IMR-90 (cell line): Measurements from ENCODE around the gene MTURN. TPM values are rescaled to one million over a fixed set of nuclear protein-coding genes. Genes with fewer than 3 reads are reported as not detected.

Experiments used
- ATAC-seq: fragments of 200-7000 bp; cut with Tn5 transposase; 2 replicates; pipeline ENCODE4 v1.9.1; 2020; ENCODE audit warnings: low read depth, mild to moderate bottlenecking, moderate library complexity
- BruUV-seq: library from RNA; stranded (reverse); fragments of 400-500 nt; replicated peaks from 2 replicates; lab custom pipeline; 2021; lab: Mats Ljungman, UMichigan
- CTCF ChIA-PET: fragments of 300-600 bp; formaldehyde crosslinking; extraction: SDS; loops from one replicate; lab custom pipeline; 2021; ENCODE audit warnings: antibody characterized with exemption; lab: Yijun Ruan, JAX
- POLR2A ChIA-PET: fragments of 300-600 bp; sonication (Branson Sonifier 250); formaldehyde crosslinking; loops from one replicate; lab custom pipeline; 2022; ENCODE audit warnings: antibody characterized with exemption; ENCODE audit not compliant: unreplicated experiment; lab: Charles Lee
- DNase-seq: peaks from one replicate; pipeline ENCODE4 v3.0.0; 2013
- H2AFZ ChIP-seq: replicated peaks from 2 replicates; pipeline ENCODE3; 2013; ENCODE audit warnings: low read length, mild to moderate bottlenecking; ENCODE audit not compliant: poor library complexity
- H2AK5ac ChIP-seq: 2 replicates; pipeline ENCODE4 v1.6.1; 2013; ENCODE audit warnings: low read depth, low read length, inconsistent platforms
- H2AK9ac ChIP-seq: replicated peaks from 2 replicates; pipeline ENCODE3; 2013; ENCODE audit warnings: mild to moderate bottlenecking, low read depth, low read length, moderate library complexity; ENCODE audit not compliant: poor library complexity
- H2BK120ac ChIP-seq: 2 replicates; pipeline ENCODE4 v1.6.1; 2013; ENCODE audit warnings: low read depth, low read length, inconsistent platforms
- H2BK15ac ChIP-seq: 3 replicates; pipeline ENCODE4 v1.6.1; 2013; ENCODE audit warnings: low read depth, low read length, inconsistent platforms
- H2BK20ac ChIP-seq: 2 replicates; pipeline ENCODE4 v1.6.1; 2013; ENCODE audit warnings: low read depth, mild to moderate bottlenecking, inconsistent platforms, low read length, moderate library complexity
- H2BK5ac ChIP-seq: 2 replicates; pipeline ENCODE4 v1.6.1; 2013; ENCODE audit warnings: mild to moderate bottlenecking, low read depth, low read length, inconsistent platforms; ENCODE audit not compliant: poor library complexity, severe bottlenecking
- H3K14ac ChIP-seq: replicated peaks from 2 replicates; pipeline ENCODE4 v1.6.1; 2013; ENCODE audit warnings: low read depth, low read length, inconsistent platforms
- H3K18ac ChIP-seq: 2 replicates; pipeline ENCODE4 v1.6.1; 2013; ENCODE audit warnings: low read depth, low read length, control low read depth
- H3K23ac ChIP-seq: 2 replicates; pipeline ENCODE4 v1.6.1; 2013; ENCODE audit warnings: low read depth, low read length, inconsistent platforms
- H3K27ac ChIP-seq: 2 replicates; pipeline ENCODE4 v1.5.1; 2013; ENCODE audit warnings: mild to moderate bottlenecking, control low read depth, low read length; ENCODE audit not compliant: insufficient read depth
- H3K27me3 ChIP-seq: 2 replicates; pipeline ENCODE4 v1.6.1; 2013; ENCODE audit warnings: low read length; ENCODE audit not compliant: control insufficient read depth, insufficient read depth
- H3K36me3 ChIP-seq: 2 replicates; pipeline ENCODE4 v1.6.1; 2013; ENCODE audit warnings: low read length, mixed read lengths; ENCODE audit not compliant: control insufficient read depth, insufficient read depth
- H3K4ac ChIP-seq: 2 replicates; pipeline ENCODE4 v1.6.1; 2013; ENCODE audit warnings: low read depth, low read length, inconsistent platforms
- H3K4me1 ChIP-seq: 2 replicates; pipeline ENCODE4 v1.6.1; 2013; ENCODE audit warnings: low read length, mixed read lengths; ENCODE audit not compliant: control insufficient read depth, insufficient read depth
- H3K4me2 ChIP-seq: 2 replicates; pipeline ENCODE4 v1.6.1; 2013; ENCODE audit warnings: low read depth, mild to moderate bottlenecking, control low read depth, low read length, moderate library complexity
- H3K4me3 ChIP-seq: 2 replicates; pipeline ENCODE4 v1.5.1; 2013; ENCODE audit warnings: low read depth, mild to moderate bottlenecking, control low read depth, low read length, moderate library complexity; ENCODE audit not compliant: insufficient read depth
- H3K56ac ChIP-seq: 2 replicates; pipeline ENCODE4 v1.6.1; 2013; ENCODE audit warnings: low read length, inconsistent platforms; ENCODE audit not compliant: insufficient read depth; ENCODE audit errors: extremely low read depth
- H3K79me1 ChIP-seq, 2 experiments: 2 replicates each; pipeline ENCODE4 v1.6.1; 2013; ENCODE audit warnings: low read length in 2 of 2, inconsistent platforms in 1 of 2, low read depth in 1 of 2
- H3K9ac ChIP-seq: 2 replicates; pipeline ENCODE4 v1.6.1; 2013; ENCODE audit warnings: low read depth, low read length, control low read depth
- H3K9me1 ChIP-seq: 2 replicates; pipeline ENCODE4 v1.6.1; 2013; ENCODE audit warnings: low read length, inconsistent platforms; ENCODE audit not compliant: insufficient read depth
- H3K9me3 ChIP-seq: 2 replicates; pipeline ENCODE4 v1.6.1; 2013; ENCODE audit warnings: low read length; ENCODE audit not compliant: control insufficient read depth, insufficient read depth
- H4K20me1 ChIP-seq: 2 replicates; pipeline ENCODE4 v1.6.1; 2013; ENCODE audit warnings: low read length, inconsistent platforms; ENCODE audit not compliant: insufficient read depth
- H4K5ac ChIP-seq: 2 replicates; pipeline ENCODE4 v1.6.1; 2013; ENCODE audit warnings: mild to moderate bottlenecking, low read depth, low read length, control low read depth
- H4K8ac ChIP-seq, 2 experiments: 2 replicates each; pipeline ENCODE4 v1.6.1; 2013; ENCODE audit warnings: low read depth in 2 of 2, low read length in 2 of 2, control low read depth in 1 of 2, inconsistent platforms in 1 of 2
- H4K91ac ChIP-seq: 2 replicates; pipeline ENCODE4 v1.6.1; 2013; ENCODE audit warnings: low read depth, low read length, inconsistent platforms; ENCODE audit not compliant: insufficient read depth
- ELK1 ChIP-seq: fragments of 150-350 bp; IDR thresholded peaks from 2 replicates; pipeline ENCODE4 v1.6.1; 2016; ENCODE audit warnings: low read depth, mild to moderate bottlenecking, low read length, moderate library complexity, borderline replicate concordance
- MXI1 ChIP-seq: IDR thresholded peaks from 2 replicates; pipeline ENCODE4 v1.6.1; 2012; ENCODE audit warnings: low read depth, mild to moderate bottlenecking, low read length, moderate library complexity, borderline replicate concordance
- NFE2L2 ChIP-seq: fragments of 150-350 bp; IDR thresholded peaks from 2 replicates; pipeline ENCODE4 v1.6.1; 2016; ENCODE audit warnings: low read depth, mild to moderate bottlenecking, low read length
- WGBS, 2 experiments: methylation state at CpG; one replicate each; pipeline versions ENCODE4 v1.1.5 to v1.1.7; 2013; ENCODE audit warnings: missing lambda C conversion rate in 2 of 2; ENCODE audit not compliant: insufficient read length in 1 of 2; ENCODE audit errors: extremely low coverage in 2 of 2; 5-methylcytosine and 5-hydroxymethylcytosine counted together
- dilution Hi-C: fragments of 300-500 bp; cut with HindIII; formaldehyde crosslinking; loops from one replicate; pipeline ENCODE4 v1.14.3; 2018; ENCODE audit warnings: low sequenced_read_pairs; ENCODE audit not compliant: unreplicated experiment
- in situ Hi-C: fragments of 300-500 bp; cut with MboI; formaldehyde crosslinking; loops from 3 replicates; pipeline ENCODE4 v1.14.3; 2019; ENCODE audit warnings: low sequenced_read_pairs, inconsistent platforms, mixed read lengths
- intact Hi-C: fragments of 100-400 bp; cut with micrococcal nuclease; formaldehyde crosslinking; loops from 2 replicates; pipeline ENCODE4 v1.10.0; 2022
- polyA plus RNA-seq, 3 experiments: library from polyadenylated mRNA; depleted of rRNA; stranded (reverse); fragments of >200 nt; gene quantifications; 2 replicates each; pipeline ENCODE4 v1.2.3, GENCODE V29; 2012; ENCODE audit warnings: low replicate concordance in 1 of 3
- total RNA-seq: library from RNA; depleted of rRNA; stranded (reverse); fragments of >200 nt; gene quantifications from 2 replicates; pipeline ENCODE4 v1.2.3, GENCODE V29; 2012

MTURN gene
- total and polyA plus RNA-seq, 2 of the 4 experiments (the other 2 are of a cell fraction), result 2.8 to 5.6 TPM

- Histone ChIP-seq H4K91ac (no peak overlapping the region), H3K56ac (no peak overlapping the region), H3K4me3 (no peak overlapping the region), H3K27me3 (no peaks in the 10 kb centered on the region), H3K9me3 (no peaks in the 10 kb centered on the region), H3K4ac (no peak overlapping the region), H4K5ac (no peak overlapping the region), H3K14ac (no peak overlapping the region), H3K9ac (no peak overlapping the region), H2BK120ac (no peak overlapping the region), H3K79me1 (no peaks in the 10 kb centered on the region), H2AFZ (no peak overlapping the region), H2BK15ac (no peak overlapping the region), H3K4me2 (no peak overlapping the region), H3K9me1 (no peaks in the 10 kb centered on the region), H4K20me1 (no peaks in the 10 kb centered on the region), H3K18ac (no peak overlapping the region), H3K4me1 (no peaks in the 10 kb centered on the region), H2BK5ac (no peak overlapping the region), H2AK5ac (no peak overlapping the region), H4K8ac (no peak overlapping the region), H2AK9ac (no peak overlapping the region), H3K36me3 (no peaks in the 10 kb centered on the region), H2BK20ac (no peak overlapping the region), H3K23ac (no peak overlapping the region), H3K27ac (no peak overlapping the region)
- no CpG with 5 or more reads among the region's 2 CpGs for whole genome bisulfite sequencing, 2 experiments
- ATAC-seq, result no peak
- BruUV-seq, result no TSS peak
- no peak for TF ChIP-seq MXI1
- no peak for TF ChIP-seq NFE2L2
- no peak for TF ChIP-seq ELK1
- intact Hi-C loops, result no loop called here
- DNase-seq, result no peak
- in situ Hi-C loops, result no loop called here
- POLR2A ChIA-PET, result no interaction called here
- CTCF ChIA-PET, result interaction anchor here (0.9 kb wide), 1 partner anchor 11 kb away, joined by 3 read pairs; no protein-coding TSS in a partner anchor
- dilution Hi-C loops, result no loop called here
These were observed 48.0 kb downstream of the MTURN start for GRCh38 chr7:30182814-30183213.
